Measurements from ENCODE around the gene PPIL1. TPM values are rescaled to one million over a fixed set of nuclear protein-coding genes. Genes with fewer than 3 reads are reported as not detected.
"Not testable (repeated sequence)": the region's sequence is repeated elsewhere in the genome, so short reads cannot be mapped to it uniquely, and the experiment has no call there.

The PPIL1 gene
- total and polyA plus RNA-seq, 2 of the 8 experiments (the other 6 are each of a cell fraction or from before 2014, with no cell fraction given): 83.7 to 86.5 TPM

GRCh38 chr6:36893976-36894932 lies 19.7 kb upstream of the PPIL1 start (continued):
- TF ChIP-seq BACH1 (IDR thresholded peaks at IDR 0.05; ENCODE audit: low read length): no peak
- TF ChIP-seq NANOG (IDR thresholded peaks at IDR 0.05; ENCODE audit: insufficient read depth, low read depth, low read length, poor library complexity, severe bottlenecking): no peak
- TF ChIP-seq JUN (IDR thresholded peaks at IDR 0.05; ENCODE audit: low read depth, low read length): no peak
- no peak for TF ChIP-seq PHF8 (conservative IDR thresholded peaks at IDR 0.05; ENCODE audit: low read depth, low read length)
- no peak for TF ChIP-seq NRF1 (IDR thresholded peaks at IDR 0.05; ENCODE audit: low read depth, low read length)
- TF ChIP-seq RNF2 (IDR thresholded peaks at IDR 0.05; ENCODE audit: borderline replicate concordance, low read depth, low read length, missing control alignments, poor library complexity, severe bottlenecking): no peak
- TF ChIP-seq SAP30 (IDR thresholded peaks at IDR 0.05; ENCODE audit: insufficient read depth, insufficient replicate concordance, low read length): no peak
- TF ChIP-seq ZNF274 (IDR thresholded peaks at IDR 0.05; ENCODE audit: borderline replicate concordance, extremely low read depth, low read length): no peak
- no peak for TF ChIP-seq CREB1 (IDR thresholded peaks at IDR 0.05)

- H3K9me3 ChIP-seq (ENCODE audit: insufficient read depth in 2 of 2, low read depth in 1 of 2, low read length in 1 of 2); H3K4me3 ChIP-seq (ENCODE audit: extremely low read depth in 1 of 4, insufficient read depth in 2 of 4, low read depth in 3 of 4, low read length in 4 of 4); H3K4me1 ChIP-seq (replicated peaks in 1 of 4; ENCODE audit: control insufficient read depth in 3 of 4, insufficient read depth in 4 of 4, low read length in 3 of 4); H2BK12ac ChIP-seq (ENCODE audit: low read depth, low read length); H4K91ac ChIP-seq (replicated peaks; ENCODE audit: insufficient read length, low read length); H3K79me1 ChIP-seq (ENCODE audit: low read depth, low read length); H2BK15ac ChIP-seq (ENCODE audit: low read length); H3K56ac ChIP-seq (replicated peaks; ENCODE audit: insufficient read length, low read depth, low read length); FAIRE-seq; CTCF ChIA-PET (ENCODE audit: partially characterized antibody); H4K8ac ChIP-seq (ENCODE audit: extremely low read depth, insufficient read depth, low read length); H4K20me1 ChIP-seq (replicated peaks in 1 of 2; ENCODE audit: control insufficient read depth in 1 of 2, insufficient read depth in 2 of 2, low read length in 2 of 2); H3K9ac ChIP-seq (replicated peaks in 1 of 4; ENCODE audit: extremely low read depth in 1 of 4, low read depth in 3 of 4, low read length in 3 of 4); H3K14ac ChIP-seq (ENCODE audit: insufficient read length); H2BK20ac ChIP-seq (ENCODE audit: low read length); H3K36me3 ChIP-seq (ENCODE audit: control insufficient read depth in 2 of 4, insufficient read depth in 4 of 4, low read length in 3 of 4); H2AFZ ChIP-seq (ENCODE audit: low read length); H3K79me2 ChIP-seq (ENCODE audit: control insufficient read depth in 1 of 2, insufficient read depth in 2 of 2, low read length in 2 of 2); H3K4ac ChIP-seq (replicated peaks; ENCODE audit: insufficient read length, low read depth, low read length); DNase-seq (ENCODE audit: low read depth in 1 of 2, low spot score in 2 of 2); H2AK5ac ChIP-seq (ENCODE audit: low read depth, low read length); H4K5ac ChIP-seq (ENCODE audit: insufficient read length, low read depth, low read length); H3K27me3 ChIP-seq (replicated peaks in 1 of 4; ENCODE audit: control insufficient read depth in 3 of 4, extremely low read depth in 1 of 4, insufficient read depth in 3 of 4, low read length in 3 of 4); H2BK120ac ChIP-seq (replicated peaks; ENCODE audit: low read depth, low read length); H2BK5ac ChIP-seq (ENCODE audit: low read depth, low read length); H3K18ac ChIP-seq (ENCODE audit: extremely low read depth, low read length); H3K4me2 ChIP-seq (ENCODE audit: insufficient read depth in 1 of 2, low read depth in 2 of 2, low read length in 2 of 2); H3K23ac ChIP-seq (ENCODE audit: insufficient read length); H3K27ac ChIP-seq (ENCODE audit: low read depth, low read length); H3K23me2 ChIP-seq (ENCODE audit: low read depth, low read length): not testable (repeated sequence)
- POLR2A ChIA-PET (ENCODE audit: partially characterized antibody): interaction anchor here (1.4 kb wide), 1 partner anchor 16 kb away, joined by 5 read pairs; the partner anchor contains the start of gene PPIL1
- WGBS, 2 experiments (ENCODE audit: extremely low coverage in 1 of 2, insufficient coverage in 1 of 2, insufficient read length in 1 of 2, insufficient replicate concordance in 2 of 2, low coverage in 1 of 2, low lambda C conversion rate in 2 of 2, missing lambda C conversion rate in 1 of 2): 100% methylated on average over 2 of the region's 2 CpGs; no CpG with 5 or more reads in 1 of the 2 experiments
These were observed 16.6 kb upstream of the PPIL1 start for GRCh38 chr6:36891153-36891552.
